GM18907 (cell line): Measurements from ENCODE around the gene ZDHHC8.

Experiments
- ATAC-seq: cut with Tn5 transposase; IDR thresholded peaks from one replicate; pipeline ENCODE4 v1.9.1; 2021; ENCODE audit warnings: mild to moderate bottlenecking, moderate library complexity; ENCODE audit not compliant: unreplicated experiment

Gene ZDHHC8, protein sequence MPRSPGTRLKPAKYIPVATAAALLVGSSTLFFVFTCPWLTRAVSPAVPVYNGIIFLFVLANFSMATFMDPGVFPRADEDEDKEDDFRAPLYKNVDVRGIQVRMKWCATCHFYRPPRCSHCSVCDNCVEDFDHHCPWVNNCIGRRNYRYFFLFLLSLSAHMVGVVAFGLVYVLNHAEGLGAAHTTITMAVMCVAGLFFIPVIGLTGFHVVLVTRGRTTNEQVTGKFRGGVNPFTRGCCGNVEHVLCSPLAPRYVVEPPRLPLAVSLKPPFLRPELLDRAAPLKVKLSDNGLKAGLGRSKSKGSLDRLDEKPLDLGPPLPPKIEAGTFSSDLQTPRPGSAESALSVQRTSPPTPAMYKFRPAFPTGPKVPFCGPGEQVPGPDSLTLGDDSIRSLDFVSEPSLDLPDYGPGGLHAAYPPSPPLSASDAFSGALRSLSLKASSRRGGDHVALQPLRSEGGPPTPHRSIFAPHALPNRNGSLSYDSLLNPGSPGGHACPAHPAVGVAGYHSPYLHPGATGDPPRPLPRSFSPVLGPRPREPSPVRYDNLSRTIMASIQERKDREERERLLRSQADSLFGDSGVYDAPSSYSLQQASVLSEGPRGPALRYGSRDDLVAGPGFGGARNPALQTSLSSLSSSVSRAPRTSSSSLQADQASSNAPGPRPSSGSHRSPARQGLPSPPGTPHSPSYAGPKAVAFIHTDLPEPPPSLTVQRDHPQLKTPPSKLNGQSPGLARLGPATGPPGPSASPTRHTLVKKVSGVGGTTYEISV

DNA sequence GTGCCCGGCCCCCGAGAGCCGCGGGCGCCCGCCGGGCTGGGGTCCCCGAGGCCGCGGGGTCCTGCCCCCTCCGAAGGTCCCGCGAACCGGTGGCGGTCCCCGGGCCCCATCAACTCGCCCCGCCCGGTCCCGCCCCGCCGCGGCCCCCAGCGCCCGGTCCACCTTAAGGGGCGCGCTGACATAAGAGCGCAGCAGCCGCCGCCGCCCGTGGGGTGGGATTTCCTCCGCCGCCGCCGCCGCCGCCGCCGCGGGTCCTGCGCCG lies at the start of gene ZDHHC8:
Gene ZDHHC8, plus strand, starts transcription at position 208 of the 262 bp plus-strand sequence. CDS start 144 bp downstream, outside the sequence.
- ATAC-seq, result peak; percentile 39

DNA sequence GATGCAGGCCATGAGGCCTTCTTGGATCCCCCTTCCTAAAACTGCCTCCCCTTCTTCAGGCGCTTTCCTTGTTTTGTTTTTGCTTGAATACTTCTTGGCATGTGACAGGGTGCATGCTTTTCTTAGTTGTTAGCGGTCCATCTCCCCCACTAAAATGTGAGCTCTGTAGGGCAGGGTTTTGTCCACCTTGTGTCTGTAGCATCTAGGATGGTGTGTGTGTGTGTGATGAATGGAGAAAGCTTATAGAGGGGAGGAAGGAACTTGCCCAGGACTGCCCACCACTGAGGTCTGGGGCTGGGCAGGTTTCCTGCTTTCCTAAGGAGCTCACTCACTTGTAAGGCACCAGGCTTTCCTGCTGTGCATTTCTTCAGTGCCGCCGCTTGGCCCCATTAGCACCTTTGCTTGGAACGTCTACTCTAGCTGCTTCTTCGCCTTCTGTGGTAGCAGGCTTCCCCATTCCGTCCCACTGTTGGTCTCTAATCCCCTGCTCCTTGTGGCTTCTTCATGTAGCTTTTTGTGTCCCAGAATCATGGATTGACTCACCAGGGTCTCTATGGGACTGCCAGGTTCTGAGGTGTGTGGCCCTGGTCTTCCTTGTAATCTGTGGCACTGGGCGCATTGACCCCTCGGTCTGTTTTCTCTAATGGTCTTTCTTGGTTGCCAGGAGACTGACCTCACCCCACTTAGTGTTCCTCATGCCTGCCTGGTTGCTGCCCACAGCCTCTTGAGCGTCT lies 48.3 kb upstream of the ZDHHC8 start:
- ATAC-seq, result no peak

DNA sequence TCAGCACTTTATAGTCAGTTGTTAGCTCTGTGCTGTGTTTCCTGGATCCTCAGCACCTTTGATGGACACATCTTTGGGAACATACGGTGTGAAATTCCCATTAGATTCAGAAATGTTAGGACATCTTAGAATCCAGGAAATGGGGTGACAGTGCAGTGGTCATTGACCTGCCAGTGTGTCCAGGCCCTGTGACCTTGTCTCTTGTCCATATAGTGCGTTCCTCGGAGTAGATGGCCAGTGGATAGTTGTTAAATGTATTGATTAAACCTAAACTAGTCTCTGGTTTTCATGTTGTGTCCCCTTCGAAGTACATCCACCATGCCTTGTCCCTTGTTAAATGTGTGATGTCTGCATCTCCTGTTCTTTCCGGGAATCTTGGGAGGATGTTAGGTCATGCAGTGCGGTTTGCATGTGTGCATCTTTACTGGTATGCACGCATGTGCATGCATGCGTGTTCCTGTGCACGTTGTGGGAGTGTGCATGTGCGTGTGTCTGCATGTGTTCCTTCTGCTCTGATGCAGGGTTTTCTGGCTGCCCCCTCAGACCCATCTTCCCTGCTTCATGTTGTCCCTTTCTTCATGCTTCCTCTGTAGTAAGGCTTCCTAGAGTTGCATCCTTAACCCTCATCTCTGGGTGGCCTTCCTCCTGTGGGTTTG lies 47.6 kb upstream of the ZDHHC8 start:
- ATAC-seq, result no peak

DNA sequence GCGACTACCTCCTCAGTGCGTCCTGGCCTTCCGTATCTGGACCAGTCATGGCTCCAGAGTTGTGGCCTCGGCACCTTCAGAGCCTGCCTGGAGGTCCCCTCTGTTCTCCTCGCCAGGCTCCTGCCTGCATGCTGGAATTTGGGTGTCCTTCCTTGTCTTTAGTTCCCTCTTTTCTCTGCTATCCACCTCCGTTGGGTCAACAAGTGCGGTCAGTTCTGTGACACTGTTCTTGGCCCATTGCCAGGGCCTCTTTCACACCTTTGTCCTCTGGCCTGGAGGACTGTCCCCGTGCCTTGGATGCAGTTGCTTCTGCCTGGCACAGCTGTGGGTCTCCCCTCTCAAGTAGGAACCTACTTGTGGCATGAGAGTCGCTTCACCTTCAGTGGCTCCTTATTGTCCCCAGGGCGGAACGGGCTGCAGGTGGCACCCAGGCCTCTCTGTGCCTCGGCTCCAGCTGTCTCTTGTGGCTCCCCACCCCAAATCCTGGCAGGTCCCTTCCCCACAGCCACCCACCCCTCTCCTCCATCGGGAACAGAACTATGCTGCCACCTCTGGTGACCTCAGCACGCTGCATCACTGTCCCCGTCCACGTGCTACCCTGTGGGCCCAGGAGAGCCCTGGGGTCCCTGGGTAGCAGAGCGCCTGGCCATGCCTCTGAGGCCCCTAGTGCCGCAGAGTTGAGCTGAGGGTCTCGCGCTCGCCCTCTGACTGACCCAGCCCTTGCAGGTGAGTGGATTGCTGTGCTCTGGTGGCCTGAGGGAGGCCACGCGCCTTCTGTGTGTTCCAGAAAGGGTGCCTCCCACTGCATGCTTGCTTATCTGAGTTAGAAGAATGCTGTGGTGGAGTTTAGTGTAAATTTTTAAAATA lies 46.8 kb upstream of the ZDHHC8 start:
- no peak for ATAC-seq

DNA sequence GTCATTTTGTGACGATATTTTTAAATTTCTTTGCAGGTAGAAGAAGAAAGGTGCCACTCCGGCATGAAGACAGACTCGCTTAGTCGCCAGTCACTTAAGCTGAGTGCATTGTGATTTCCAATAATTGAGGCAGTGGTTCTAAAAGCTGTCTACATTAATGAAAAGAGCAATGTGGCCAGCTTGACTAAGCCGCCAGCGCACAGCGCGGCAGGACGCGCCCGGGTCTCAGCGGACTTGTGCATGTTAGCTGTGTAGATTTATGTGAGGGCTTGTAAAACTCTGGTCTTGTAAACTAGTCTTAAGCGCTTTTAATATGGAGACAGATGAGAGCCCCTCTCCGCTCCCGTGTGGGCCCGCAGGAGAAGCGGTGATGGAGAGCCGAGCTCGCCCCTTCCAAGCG lies 46.0 kb upstream of the ZDHHC8 start:
- ATAC-seq, result no peak

DNA sequence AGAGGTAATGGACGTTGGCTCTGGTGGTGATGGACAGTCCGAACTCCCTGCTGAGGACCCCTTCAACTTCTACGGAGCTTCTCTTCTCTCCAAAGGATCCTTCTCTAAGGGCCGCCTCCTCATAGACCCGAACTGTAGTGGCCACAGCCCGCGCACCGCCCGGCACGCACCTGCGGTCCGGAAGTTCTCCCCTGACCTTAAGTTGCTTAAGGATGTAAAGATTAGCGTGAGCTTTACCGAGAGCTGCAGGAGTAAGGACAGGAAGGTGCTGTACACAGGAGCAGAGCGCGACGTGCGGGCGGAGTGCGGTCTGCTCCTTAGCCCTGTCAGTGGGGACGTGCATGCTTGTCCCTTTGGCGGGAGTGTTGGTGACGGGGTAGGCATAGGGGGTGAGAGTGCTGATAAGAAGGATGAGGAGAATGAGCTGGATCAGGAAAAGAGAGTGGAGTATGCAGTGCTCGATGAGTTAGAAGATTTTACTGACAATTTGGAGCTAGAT lies 45.5 kb upstream of the ZDHHC8 start:
- no peak for ATAC-seq

DNA sequence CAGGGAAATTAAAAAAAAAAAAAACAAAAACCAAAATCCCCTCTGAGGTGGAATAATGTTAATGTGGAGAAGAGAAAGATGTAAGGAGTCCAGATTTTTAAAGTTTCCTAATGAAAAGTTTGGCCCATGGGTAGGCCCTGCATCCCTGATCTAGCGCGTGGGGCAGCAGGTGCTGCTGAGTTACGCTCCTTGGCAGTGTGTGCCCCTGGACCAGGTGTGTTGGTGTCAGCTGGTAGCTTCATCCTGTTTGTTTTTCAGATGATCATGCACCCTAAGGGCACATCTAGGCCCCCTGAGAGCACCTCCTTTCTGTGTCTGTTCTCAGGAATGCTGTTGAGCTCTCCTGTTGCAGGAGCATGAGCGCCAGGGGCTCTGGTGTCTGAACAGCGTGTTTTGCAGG lies 44.8 kb upstream of the ZDHHC8 start:
- ATAC-seq, result no peak

DNA sequence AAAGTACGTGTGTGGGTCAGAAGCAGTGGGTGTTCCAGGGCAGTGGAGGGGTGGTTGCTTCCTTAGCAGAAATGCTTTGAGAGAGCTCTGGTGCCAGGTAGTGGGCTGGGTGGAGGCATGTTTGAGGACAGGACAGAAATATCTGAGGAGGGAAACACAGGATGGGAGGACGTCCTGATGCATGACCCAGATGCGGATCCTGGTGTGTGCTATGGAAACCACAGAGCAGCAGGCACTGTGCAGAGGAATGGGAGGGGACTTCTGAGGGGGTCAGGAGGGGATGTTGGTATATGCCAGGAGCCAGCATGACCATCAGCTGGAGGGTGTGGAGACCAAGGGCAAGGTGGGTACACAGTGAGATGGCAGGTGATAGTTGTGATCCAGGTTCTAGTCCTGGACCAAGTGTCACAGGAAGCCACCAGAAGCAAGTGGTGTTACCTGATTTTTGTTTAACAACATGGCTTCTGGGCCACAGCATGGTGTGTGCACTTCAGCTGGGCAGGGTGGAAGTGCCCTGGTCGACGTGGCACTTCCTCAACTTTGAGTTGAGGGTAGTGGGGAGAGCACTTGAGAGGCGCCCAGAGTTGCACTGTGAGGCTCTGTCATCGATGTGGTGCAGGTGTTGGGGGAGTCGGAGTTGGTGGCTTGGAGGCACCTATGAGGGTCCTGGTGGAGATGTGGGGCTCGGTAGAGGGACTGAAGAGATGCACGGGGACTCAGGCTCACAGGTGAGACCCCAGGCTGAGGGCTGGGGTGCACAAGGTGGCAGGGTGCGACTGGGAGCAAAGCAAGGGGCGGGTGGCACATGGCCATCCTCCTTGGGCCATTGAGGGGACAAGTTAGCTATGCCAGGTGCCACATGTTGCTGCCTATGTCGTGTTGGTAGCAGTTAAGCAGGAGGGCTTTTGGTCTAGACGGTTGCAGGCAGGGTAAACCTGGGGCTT lies 44.0 kb upstream of the ZDHHC8 start:
- no peak for ATAC-seq

DNA sequence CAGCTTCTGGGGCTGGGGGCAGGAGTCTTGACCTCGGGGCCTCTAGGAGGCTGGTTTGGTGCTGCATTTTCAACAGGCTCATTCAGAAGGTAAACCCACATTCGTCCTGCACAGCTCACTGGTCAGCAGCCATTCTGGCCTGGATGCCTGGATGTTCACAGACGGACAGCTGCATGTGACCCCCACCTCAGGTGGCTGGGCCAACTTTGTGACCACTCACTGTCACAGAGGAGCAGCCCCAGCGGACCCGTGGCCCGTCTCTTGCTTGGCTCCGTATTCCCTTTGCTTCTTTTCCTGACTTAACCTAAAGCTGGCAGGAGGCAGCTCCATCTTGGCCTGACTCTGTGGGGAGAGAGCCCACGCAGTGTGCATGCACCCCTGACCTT lies 43.3 kb upstream of the ZDHHC8 start:
- no peak for ATAC-seq

DNA sequence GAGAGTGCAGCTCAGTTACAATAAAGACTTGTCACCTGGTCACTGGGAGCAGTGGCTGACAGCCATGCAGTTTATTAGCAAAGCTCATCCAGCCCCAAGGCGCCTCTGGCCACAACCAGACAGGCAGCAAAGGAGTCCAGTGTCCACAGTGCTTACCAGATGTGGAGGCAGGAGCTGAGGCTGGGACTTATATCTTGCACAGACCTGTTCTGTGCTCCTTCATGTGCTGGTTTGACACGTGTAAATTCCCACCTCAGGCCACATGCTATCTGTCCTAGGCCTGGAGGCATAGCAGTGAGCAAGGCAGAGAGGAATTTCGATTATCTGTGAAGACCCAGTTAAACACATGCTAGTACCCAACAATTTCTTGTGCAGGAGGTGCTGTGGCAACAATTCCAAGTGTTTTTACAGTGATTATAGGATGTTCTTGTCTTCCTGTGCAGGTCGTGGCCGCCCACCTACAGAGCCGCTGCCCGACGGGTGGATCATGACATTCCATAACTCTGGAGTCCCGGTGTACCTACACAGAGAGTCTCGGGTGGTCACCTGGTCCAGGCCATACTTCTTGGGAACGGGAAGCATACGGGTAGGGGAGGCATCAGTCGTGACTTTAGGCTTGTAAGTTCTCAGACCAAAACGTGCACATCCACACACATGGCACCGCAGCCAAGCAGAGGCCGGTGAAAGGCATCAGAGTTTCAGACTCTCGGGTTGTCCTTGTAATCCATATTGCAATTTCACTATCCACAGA lies 42.2 kb upstream of the ZDHHC8 start:
- ATAC-seq, result no peak

DNA sequence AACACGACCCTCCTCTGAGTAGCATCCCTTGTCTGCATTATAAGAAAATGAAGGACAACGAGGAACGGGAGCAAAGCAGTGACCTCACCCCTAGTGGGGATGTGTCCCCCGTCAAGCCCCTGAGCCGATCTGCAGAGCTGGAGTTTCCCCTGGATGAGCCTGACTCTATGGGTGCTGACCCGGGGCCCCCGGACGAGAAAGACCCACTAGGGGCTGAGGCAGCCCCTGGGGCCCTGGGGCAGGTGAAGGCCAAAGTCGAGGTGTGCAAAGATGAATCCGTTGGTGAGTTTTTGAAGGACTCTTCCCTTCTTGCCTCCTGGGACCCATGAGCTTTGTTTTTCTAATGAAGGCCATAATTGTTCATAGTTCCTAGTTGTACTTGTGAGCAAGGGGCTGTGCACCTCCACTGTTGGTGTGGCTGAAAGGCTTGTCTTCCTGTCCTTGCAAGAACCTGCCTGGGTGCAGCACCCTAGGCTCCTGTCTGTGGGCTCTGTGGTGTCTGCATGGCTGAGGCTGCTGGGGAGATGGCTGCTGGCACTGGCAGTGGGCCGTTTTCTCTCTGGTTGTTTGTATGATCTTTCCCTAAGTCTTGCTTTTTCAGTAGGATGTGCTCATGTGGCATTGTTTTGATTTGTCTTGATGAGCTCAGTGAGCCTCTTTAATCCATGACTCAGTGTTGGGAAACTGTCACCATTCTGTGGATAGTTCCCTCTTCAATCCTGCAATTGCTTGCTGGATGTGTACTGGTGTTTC lies 41.5 kb upstream of the ZDHHC8 start:
- ATAC-seq, result no peak

DNA sequence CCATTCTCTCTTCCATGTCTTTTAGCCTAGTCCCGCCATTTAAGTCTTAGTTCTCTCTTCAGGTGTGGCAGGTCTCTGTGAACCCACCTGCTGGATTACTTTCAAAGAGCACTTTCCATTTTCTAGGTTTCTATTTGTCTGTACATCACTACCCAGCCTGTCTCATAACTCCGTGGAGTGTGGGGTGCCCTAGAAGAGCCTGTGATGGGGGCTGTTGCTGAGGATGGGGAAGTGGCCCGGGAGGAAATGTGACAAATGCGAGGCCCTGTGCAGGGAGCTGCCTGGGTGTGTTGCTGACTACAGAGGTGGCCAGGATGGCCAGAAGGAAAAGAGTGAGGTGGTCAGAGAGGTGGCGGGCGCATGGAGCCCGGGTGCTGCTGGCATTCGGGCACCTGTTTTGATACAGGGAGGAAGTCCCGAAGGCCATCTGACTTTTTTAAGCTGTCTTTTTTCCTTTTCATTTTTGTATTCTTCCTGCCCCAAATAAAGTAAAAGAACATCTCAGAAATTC lies 40.8 kb upstream of the ZDHHC8 start:
- ATAC-seq, result no peak

DNA sequence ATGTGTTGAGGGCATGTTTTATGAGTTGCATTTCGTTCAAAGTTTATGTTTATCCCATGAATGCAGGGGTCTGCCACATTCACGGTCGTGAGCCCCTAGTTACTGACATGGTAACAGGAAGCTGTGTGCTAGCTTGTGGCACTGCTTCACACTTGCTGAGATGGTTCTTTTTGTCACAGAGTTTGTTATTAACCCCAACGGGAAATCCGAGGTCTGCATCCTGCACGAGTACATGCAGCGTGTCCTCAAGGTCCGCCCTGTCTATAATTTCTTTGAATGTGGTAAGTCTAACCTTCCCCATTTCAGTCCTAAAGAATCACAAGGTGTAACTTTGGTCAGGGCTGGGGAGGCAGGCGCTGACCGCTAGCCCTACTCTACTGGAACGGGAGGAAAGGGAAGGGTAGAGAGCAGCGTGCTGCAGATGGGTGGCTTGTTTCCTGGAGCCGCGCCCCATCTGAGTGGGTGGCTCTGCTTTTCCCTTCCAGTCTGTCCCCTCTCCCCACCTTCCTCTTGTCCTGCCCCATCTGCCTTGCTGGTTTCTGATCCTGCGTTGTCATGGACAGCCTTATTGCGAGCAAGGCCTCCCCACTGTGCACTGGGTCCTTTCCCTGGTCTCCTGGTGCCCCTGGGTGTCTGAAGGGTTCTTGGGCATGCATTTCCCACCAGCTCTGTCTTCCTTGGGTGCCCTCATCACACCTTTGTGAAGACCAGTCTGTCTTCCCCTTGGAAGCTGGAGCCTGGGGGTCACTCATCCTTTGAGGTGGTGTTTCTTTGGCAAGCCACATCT lies 39.7 kb upstream of the ZDHHC8 start:
- ATAC-seq, result no peak

DNA sequence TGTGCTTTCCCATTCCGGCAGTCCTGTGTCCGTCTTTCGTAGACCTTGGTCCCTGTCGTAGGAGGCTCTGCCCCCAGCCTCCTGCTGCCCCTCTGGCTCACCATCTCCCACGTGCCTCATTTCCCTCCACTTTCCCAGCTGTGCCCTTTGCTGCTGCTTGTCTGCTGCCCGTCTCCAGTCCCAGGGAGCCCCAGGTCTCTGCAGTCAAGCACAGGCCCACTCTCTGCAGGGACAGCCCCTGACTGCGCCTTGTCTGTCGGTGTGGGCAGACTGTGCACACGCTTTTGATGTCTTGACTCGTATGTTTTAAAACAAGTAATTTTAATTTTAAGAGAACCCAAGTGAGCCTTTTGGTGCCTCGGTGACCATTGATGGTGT lies 39.1 kb upstream of the ZDHHC8 start:
- ATAC-seq, result no peak

DNA sequence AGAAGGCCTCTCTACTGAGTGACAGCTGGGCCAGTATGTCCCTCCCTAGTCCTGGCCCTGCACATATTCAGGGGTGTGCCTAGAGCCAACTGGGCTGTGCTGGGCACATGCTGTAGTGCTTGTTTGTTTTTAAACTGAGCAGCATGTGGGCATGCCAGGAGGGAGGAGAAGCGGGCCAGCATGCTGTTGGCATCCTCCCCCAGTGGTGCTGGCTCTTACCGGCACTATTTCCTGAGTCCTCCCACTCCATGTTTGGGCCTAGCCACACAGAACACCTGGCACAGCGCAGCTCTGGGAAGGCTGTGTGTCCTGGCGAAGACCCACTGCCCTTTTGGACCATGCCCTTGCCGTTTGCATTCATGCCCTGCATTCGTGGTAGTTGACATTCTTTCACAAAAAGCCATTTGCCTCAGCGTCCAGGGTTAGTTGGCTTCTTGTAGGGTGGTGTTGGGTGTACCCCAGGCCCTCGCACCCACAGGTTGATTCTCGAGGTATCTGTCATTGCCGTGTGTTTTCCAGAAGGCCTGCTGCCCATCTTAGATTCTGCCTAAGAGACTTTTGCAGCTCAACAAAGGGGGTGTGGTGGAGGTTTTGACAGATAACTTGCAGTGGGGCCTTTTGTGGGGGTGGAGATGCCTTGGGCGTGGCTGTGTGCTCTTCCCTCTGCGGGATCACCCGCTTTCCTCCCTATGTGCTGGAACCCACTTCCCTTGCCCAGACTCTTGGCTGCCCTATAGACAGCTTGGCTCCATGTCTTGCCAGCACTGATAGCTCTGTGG lies 38.0 kb upstream of the ZDHHC8 start:
- no peak for ATAC-seq

DNA sequence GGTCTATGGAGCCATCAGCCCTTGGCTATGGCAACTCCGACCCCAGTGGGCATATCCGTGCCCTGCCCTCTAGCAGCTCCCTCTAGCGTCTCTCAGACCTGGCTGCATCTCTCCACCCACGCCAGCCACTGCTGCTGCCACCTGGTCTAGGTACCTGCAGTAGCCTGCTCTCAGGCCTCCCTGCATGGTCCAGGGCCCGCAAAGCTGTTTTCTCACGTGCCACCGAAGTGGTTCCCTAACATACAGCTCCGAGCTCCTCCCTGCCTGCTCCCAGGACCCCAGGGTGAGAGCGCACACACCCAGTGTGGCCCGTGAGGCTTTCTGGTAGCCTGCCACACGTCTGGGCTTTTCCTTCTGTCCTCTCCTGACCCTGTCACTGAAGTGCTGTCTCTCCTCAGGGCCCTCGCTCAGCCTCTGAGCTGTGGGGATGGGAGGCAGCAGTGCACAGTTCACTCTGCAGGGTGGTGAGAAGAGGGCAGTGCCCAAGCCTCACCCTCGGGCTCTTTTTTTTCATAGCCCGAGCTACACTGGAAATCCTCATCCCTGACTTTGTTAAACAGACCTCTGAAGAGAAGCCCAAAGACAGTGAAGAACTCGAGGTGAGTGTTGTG lies 37.3 kb upstream of the ZDHHC8 start:
- ATAC-seq, result no peak
